Loucy (cell line): ENCODE measurements around the gene ARHGAP24.

Source experiments
- H2AFZ ChIP-seq: fragments of 200-600 bp; sonication (generic); 2 replicates; pipeline ENCODE4 v1.6.0; 2016; ENCODE audit warnings: antibody characterized with exemption, mild to moderate bottlenecking, low read length, moderate library complexity
- H3F3A ChIP-seq: fragments of 200-600 bp; 2 replicates; pipeline ENCODE4 v1.6.0; 2016; ENCODE audit warnings: antibody characterized with exemption, low read depth, mild to moderate bottlenecking
- H3K27me3 ChIP-seq: fragments of 200-600 bp; sonication (generic); 2 replicates; pipeline ENCODE4 v1.6.1; 2014; ENCODE audit warnings: low read length, mild to moderate bottlenecking; ENCODE audit not compliant: insufficient read depth, poor library complexity, severe bottlenecking
- H3K36me3 ChIP-seq: fragments of 200-600 bp; sonication (generic); 2 replicates; pipeline ENCODE4 v1.6.1; 2016; ENCODE audit warnings: low read length; ENCODE audit not compliant: insufficient read depth
- H3K4me1 ChIP-seq: fragments of 200-600 bp; sonication (generic); 2 replicates; pipeline ENCODE4 v1.5.1; 2014; ENCODE audit warnings: low read length, mild to moderate bottlenecking; ENCODE audit not compliant: insufficient read depth, poor library complexity, severe bottlenecking
- H3K4me2 ChIP-seq: fragments of 200-600 bp; sonication (generic); 2 replicates; pipeline ENCODE4 v1.6.0; 2014; ENCODE audit warnings: antibody characterized with exemption, low read length, low read depth, mild to moderate bottlenecking; ENCODE audit not compliant: poor library complexity, severe bottlenecking
- H3K4me3 ChIP-seq: fragments of 200-600 bp; sonication (generic); 2 replicates; pipeline ENCODE4 v1.5.1; 2014; ENCODE audit warnings: low read length, mild to moderate bottlenecking, mixed read lengths; ENCODE audit not compliant: poor library complexity, severe bottlenecking
- H3K79me2 ChIP-seq: fragments of 200-600 bp; sonication (generic); 2 replicates; pipeline ENCODE4 v1.6.1; 2014; ENCODE audit warnings: low read length; ENCODE audit not compliant: insufficient read depth
- H3K9ac ChIP-seq: fragments of 200-600 bp; sonication (generic); 2 replicates; pipeline ENCODE4 v1.6.0; 2014; ENCODE audit warnings: mild to moderate bottlenecking, low read depth, low read length, moderate library complexity; ENCODE audit not compliant: poor library complexity, severe bottlenecking
- H3K9me2 ChIP-seq: fragments of 200-600 bp; sonication (generic); replicated peaks from 2 replicates; pipeline ENCODE4 v1.6.1; 2016; ENCODE audit warnings: low read depth, low read length, mixed read lengths
- H3K9me3 ChIP-seq: fragments of 200-600 bp; sonication (generic); 2 replicates; pipeline ENCODE4 v1.6.1; 2014; ENCODE audit warnings: mild to moderate bottlenecking, antibody characterized with exemption, low read length, low read depth; ENCODE audit not compliant: insufficient read depth
- H4K20me1 ChIP-seq: fragments of 200-600 bp; sonication (generic); 2 replicates; pipeline ENCODE4 v1.6.0; 2014; ENCODE audit warnings: antibody characterized with exemption, low read length, mild to moderate bottlenecking; ENCODE audit not compliant: insufficient read depth, poor library complexity, severe bottlenecking
- EZH2phosphoT487 ChIP-seq: fragments of 200-600 bp; IDR thresholded peaks from 2 replicates; pipeline ENCODE4 v1.6.1; 2018; ENCODE audit warnings: antibody characterized with exemption, mild to moderate bottlenecking, moderate library complexity, borderline replicate concordance
- TF ChIP-seq, protein P1 (sequence below): fragments of 200-600 bp; sonication (generic); conservative IDR thresholded peaks from 2 replicates; pipeline ENCODE4 v1.5.1; 2014; ENCODE audit warnings: mild to moderate bottlenecking, antibody characterized with exemption, low read length

Gene ARHGAP24

DNA sequence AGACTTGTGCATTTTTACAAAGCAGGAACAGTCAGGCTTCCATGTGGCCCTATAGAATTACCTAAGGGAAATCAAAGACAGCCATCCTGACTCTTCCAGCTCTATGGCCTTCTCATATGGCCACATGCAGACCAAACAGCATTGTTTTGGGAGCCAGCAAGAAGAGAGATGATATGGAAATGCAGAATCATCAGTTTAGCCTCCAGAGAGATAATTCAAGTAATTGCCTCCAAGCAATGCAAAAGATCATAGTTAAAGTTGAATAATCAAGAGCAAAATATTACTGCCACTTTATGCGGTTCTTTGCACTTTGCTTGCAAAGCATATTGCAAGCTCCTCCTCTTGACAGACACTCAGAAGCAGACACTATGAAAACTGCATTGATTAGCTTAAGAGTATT is 207.4 kb downstream of the ARHGAP24 start:
- Histone ChIP-seq H3K4me3 (no peak overlapping the region), H3K79me2 (no peaks in the 10 kb centered on the region), H3K36me3 (no peaks in the 10 kb centered on the region), H3F3A (no peaks in the 10 kb centered on the region), H3K27me3 (no peaks in the 10 kb centered on the region), H3K9me2 (no peaks in the 10 kb centered on the region), H3K9ac (no peak overlapping the region), H2AFZ (no peak overlapping the region), H3K4me1 (no peaks in the 10 kb centered on the region), H3K4me2 (no peak overlapping the region), H3K9me3 (no peaks in the 10 kb centered on the region), H4K20me1 (no peaks in the 10 kb centered on the region)
- TF ChIP-seq, protein P1, sequence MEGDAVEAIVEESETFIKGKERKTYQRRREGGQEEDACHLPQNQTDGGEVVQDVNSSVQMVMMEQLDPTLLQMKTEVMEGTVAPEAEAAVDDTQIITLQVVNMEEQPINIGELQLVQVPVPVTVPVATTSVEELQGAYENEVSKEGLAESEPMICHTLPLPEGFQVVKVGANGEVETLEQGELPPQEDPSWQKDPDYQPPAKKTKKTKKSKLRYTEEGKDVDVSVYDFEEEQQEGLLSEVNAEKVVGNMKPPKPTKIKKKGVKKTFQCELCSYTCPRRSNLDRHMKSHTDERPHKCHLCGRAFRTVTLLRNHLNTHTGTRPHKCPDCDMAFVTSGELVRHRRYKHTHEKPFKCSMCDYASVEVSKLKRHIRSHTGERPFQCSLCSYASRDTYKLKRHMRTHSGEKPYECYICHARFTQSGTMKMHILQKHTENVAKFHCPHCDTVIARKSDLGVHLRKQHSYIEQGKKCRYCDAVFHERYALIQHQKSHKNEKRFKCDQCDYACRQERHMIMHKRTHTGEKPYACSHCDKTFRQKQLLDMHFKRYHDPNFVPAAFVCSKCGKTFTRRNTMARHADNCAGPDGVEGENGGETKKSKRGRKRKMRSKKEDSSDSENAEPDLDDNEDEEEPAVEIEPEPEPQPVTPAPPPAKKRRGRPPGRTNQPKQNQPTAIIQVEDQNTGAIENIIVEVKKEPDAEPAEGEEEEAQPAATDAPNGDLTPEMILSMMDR, result no peak
- TF ChIP-seq EZH2phosphoT487, result no peak

DNA sequence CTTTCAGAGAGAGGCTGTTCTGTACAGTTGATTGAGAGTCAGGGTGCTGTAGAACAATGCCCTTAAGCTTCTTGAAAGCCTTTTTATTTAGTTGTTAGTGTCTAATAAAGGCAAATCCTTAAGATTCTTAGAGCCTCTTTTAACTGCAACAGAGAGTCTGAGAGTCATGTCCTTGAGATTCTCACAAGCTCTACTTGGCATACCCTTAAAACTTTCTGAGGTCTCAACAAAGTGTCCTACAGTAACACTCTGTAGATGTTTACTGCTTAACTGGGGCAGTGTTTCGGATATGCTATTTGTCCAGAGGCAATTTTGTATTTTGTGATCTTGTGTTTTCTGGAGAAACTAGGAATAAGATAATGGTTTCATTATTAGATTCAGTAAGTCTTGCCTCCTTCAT is 209.7 kb downstream of the ARHGAP24 start:
- H3K36me3 ChIP-seq, result no peaks in the 10 kb centered on the region
- H3K79me2 ChIP-seq, result no peaks in the 10 kb centered on the region
- H3K9me2 ChIP-seq, result 0 out of 2 replicates have a peak, but pooled peaks cover 3% of the 10 kb centered on the region
- no peaks in the 10 kb centered on the region for H3F3A ChIP-seq
- no peaks in the 10 kb centered on the region for H4K20me1 ChIP-seq
- H3K4me1 ChIP-seq, result no peaks in the 10 kb centered on the region
- H3K4me2 ChIP-seq, result no peak overlapping the region
- H3K9ac ChIP-seq, result no peak overlapping the region
- H3K27me3 ChIP-seq, result no peaks in the 10 kb centered on the region
- TF ChIP-seq EZH2phosphoT487, result no peak
- TF ChIP-seq, protein P1, result no peak
- H3K4me3 ChIP-seq, result no peak overlapping the region
- no peaks in the 10 kb centered on the region for H3K9me3 ChIP-seq
- no peak overlapping the region for H2AFZ ChIP-seq

DNA sequence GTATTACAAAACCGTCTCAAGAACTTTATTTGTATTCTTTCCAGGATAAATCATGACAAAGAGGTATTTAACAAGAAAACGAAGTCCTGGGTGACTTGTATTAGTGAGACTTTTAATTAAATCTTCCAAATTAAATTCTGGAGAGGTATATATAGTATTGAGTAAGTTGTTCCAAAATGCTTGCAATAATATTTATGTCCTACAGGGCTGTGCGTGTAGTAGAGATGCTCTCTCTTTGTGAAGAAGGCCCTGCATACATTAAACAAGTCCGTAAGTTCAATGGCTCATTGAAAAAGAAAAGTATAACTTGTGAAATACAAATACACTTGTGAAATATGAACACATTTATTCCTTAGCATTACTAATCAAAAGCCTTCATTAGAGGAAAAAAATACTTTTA is 211.4 kb downstream of the ARHGAP24 start:
- H4K20me1 ChIP-seq, result no peaks in the 10 kb centered on the region
- H3K4me1 ChIP-seq, result no peaks in the 10 kb centered on the region
- H2AFZ ChIP-seq, result no peak overlapping the region
- H3K9me2 ChIP-seq, result 0 out of 2 replicates have a peak, but pooled peaks cover 3% of the 10 kb centered on the region
- no peaks in the 10 kb centered on the region for H3F3A ChIP-seq
- no peaks in the 10 kb centered on the region for H3K79me2 ChIP-seq
- H3K9me3 ChIP-seq, result no peaks in the 10 kb centered on the region
- no peaks in the 10 kb centered on the region for H3K36me3 ChIP-seq
- TF ChIP-seq, protein P1, result no peak
- TF ChIP-seq EZH2phosphoT487, result no peak
- H3K9ac ChIP-seq, result no peak overlapping the region
- H3K4me2 ChIP-seq, result no peak overlapping the region
- H3K4me3 ChIP-seq, result no peak overlapping the region
- no peaks in the 10 kb centered on the region for H3K27me3 ChIP-seq
